ENCODE measurements around the gene ZNF232.
"Not testable (repeated sequence)": the region's sequence is repeated elsewhere in the genome, so short reads cannot be mapped to it uniquely, and the experiment has no call there.

The ZNF232 gene

DNA sequence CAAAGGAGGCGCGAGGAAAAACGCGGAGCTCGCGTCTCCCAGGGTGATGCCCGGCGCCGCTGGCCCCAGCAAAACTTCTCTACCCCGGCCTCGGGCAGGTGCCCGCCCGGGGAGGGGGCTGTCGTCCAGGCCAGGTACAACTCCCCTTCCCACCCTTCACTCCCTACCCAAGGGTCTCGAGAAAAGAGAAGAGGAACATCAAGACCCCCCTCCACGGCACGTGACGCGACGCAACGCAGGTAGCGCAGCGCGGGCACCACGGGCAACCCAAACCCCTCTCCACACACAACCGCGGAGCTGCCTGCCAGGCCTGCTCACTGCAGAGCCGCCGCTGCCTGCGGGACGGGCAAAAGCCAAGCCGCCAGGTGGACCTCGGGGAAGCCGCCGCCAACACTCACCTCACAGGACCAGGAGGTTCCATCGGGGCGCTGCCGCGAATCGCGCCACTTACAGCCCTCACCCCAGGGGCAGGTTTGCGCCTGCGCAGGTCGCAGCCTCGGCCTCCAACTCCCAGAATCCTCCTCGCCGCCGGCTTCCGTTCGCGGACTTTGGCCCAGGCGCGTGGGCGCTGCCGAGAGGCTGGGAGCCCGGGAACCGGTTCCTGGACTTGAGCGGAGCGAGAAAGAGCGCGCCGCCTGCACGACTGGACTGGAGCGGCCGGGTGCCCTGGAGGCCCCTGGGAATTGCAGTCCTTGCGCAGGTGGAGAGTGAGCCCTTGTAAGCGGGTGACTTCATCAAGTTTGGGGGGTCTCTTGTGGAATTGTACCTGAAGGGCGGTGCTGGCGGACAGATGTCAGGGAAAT is at the start of gene ZNF232:
ZNF232 (minus strand) TSS at position 477 of the 803 bp plus-strand sequence; CDS start at position 421, 56 bp downstream.
- DNase-seq (ENCODE audit: low spot score) = peak; percentile 99

DNA sequence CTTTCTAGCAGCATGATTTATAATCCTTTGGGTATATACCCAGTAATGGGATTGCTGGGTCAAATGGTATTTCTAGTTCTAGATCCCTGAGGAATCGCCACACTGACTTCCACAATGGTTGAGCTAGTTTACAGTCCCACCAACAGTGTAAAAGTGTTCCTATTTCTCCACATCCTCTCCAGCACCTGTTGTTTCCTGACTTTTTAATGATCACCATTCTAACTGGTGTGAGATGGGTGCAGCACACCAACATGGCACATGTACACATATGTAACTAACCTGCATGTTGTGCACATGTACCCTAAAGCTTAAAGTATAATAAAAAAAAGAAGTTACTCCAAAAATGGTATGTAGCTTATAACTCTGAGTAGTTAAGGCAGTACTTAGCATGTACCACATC is 49.0 kb upstream of the ZNF232 start:
- not testable (repeated sequence) for DNase-seq (ENCODE audit: low spot score)

DNA sequence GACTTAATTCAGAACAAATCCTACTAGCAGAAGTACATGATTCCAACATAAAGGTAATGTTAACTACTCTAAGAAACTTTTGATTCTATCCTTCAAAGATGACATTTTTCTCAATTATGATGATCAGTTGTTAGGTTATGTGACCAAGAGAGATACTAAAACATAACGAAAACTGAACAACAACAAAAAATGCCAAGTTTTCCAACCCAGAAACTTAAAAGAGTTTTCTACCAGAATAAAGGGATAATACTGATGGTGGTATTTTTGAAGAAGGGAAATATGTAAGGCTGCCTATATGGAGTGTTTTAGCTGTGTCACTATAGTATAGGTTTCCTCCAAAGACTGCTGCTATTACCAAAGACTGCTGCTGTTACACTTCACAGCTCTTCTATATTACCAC is 34.4 kb upstream of the ZNF232 start:
- DNase-seq (ENCODE audit: low spot score) = not testable (repeated sequence)

DNA sequence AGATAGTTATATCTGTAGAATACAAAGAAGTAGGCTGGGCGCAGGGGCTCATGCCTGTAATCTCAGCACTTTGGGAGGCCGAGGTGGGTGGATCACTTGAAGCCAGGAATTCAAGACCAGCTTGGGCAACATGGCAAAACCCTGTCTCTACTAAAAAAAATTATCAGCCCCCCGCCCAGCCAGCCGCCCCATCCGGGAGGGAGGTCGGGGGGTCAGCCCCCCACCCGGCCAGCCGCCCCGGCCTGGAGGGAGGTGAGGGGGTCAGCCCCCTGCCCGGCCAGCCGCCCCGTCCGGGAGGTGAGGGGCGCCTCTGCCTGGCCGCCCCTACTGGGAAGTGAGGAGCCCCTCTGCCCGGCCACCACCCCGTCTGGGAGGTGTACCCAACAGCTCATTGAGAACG is 31.2 kb upstream of the ZNF232 start:
- not testable (repeated sequence) for DNase-seq (ENCODE audit: low spot score)

GRCh38 chr17:5139458-5139732 is 27.7 kb upstream of the ZNF232 start:
- no peak for DNase-seq (ENCODE audit: low spot score)

GRCh38 chr17:5138616-5139457 is 27.2 kb upstream of the ZNF232 start:
- DNase-seq (ENCODE audit: low spot score) = no peak

GRCh38 chr17:5138198-5138544 is 26.5 kb upstream of the ZNF232 start:
- not testable (repeated sequence) for DNase-seq (ENCODE audit: low spot score)

DNA sequence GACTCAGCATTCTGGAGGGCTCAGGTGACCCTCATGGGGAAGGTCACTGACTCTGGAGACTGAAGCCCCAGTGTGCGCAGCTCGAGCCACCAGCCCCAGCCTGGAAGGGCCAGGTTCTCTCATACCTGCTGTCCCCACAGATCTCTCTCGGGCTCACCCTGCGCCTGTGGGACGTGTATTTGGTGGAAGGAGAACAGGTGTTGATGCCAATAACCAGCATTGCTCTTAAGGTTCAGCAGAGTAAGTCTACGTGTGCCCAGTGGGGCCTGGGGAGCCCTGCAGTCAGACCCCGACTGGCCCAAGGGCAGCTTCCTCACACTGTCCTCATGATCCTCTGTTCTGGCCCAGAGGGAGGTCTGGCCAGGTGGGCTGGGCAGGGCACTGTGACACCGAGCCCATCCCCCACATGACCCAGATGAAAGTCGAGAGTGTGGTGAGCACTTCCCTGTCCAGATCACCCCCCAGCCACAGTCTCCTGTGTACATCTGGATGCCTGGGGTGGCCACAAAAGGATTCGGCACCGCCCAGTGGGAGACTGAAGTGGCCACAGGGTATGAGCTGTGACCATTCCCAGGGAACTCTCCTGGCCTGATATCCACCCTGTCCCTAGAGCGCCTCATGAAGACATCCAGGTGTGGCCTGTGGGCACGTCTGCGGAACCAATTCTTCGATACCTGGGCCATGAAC is 26.0 kb upstream of the ZNF232 start:
- DNase-seq (ENCODE audit: low spot score) = not testable (repeated sequence)

DNA sequence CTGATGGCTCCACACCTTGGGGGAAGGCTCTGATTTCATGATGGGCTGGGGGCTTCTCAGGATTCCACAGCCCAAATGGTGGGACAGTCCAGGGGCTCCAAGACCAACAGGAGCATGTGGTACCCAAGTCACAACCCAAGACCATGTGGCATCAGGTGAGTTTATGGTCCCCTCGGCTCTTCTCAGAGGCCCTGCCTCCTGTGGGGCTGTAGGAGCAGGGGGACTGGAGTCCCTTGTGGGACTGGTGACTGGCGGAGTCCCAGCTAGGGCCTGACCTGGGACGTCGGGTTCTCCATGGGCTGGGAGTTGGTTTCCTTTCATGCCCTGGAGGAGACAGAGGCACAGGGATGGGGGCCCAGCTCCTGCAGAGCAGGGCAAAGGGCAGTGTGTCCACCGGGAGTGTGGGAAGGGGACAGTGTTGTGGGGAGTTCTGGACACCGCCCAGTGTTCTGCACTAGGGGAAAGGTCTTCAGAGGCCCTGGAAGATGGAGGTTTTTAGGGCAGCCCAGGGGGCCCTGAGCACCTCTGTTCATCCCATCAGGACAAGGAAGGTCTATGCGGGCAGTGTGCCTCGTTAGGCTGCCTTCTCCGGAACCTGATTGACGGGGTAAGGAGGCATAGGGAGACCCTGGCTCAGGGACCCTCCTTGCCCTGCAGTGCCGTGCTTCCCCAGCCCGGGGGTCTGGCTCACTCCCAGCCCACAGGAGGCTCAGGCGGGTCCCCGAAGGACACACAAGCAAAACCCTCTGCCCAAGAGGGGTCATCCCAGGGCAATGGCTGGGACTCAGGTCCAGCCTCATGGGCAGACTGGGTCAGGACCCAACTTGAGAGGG is 25.1 kb upstream of the ZNF232 start:
- not testable (repeated sequence) for DNase-seq (ENCODE audit: low spot score)

GRCh38 chr17:5135726-5136579 is 24.3 kb upstream of the ZNF232 start:
- no peak for DNase-seq (ENCODE audit: low spot score)

DNA sequence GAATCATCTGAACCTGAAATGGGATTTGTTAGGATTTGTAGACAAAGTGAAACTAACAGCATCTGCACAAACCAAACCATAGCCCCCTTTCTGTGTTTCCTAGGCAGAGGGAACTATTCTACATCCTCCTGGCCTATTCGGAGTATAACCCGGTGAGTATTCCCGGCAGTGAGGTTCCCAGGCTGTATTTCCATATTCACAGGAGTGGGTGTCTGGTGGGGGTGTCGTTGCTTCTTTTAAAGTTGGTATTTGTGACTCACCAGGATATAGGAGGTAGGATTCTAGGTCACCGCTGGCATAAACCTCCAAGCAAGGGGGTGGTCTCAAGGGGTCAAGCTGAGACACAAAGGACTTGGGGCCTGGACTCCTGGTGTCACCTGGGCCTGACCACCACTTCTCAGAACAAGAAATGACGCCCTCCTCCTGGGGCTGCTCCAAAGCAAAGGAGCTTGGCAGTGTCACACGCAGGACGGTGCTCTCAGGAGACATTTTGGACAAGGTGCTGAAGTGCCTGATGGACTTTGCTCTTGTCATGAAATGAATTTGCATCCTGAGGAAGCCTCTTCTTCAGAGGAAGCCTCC is 23.5 kb upstream of the ZNF232 start:
- DNase-seq (ENCODE audit: low spot score) = not testable (repeated sequence)

DNA sequence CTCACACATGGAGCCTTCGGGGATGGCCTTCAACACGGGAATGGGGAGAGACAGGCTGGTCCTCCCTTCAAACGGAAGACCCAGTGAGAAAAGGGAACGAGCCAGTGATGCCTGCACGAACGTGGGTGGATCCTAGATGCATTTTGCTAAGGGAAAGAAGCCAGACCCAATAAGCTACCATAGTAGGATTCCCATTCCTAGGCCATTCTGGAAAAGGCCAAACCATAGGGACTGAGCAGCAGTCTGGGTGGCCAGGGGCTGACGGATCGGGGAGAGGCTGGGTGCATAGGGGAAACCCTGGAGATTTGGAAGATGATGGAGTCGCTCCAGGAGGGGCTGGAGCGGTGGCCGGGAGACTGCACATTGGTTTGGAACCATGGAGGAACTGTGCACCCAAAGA is 22.9 kb upstream of the ZNF232 start:
- not testable (repeated sequence) for DNase-seq (ENCODE audit: low spot score)

DNA sequence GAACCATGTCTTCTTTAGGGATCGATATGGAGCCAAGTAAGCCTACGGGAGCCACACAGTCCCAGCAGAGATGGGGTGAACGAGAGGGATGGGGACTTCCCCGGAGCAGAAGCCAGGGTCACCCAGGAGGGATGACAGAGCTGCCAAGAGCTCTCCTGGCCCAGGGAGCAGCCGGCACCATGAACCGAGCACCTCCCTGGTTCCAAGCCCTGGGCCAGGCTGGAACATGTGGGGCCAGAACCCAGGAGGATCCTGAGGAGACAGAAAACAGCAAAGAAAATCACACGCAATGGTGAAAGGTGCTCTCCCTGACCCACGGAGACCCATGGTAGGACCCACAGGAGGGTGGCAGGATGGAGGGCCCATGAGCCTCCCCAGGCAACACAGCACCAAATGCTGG is 22.3 kb upstream of the ZNF232 start:
- DNase-seq (ENCODE audit: low spot score) = not testable (repeated sequence)

DNA sequence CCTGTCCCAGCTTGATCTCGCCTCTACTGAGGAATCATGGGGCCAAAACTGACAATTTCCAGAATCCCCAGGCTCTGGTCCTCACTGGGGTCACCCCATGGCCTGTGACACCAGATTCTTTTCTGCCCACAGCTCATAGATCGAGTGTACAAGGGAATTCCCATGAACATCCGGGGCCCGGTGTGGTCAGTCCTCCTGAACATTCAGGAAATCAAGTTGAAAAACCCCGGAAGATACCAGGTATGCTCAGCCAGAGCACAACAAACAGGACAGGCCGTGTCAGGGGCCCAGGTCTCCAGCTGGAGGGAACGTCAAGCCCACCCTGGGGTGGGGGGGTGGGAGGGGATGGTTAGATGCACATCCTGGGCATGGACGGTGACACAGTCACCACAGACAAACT is 21.6 kb upstream of the ZNF232 start:
- no peak for DNase-seq (ENCODE audit: low spot score)

GRCh38 chr17:5132503-5133225 is 21.0 kb upstream of the ZNF232 start:
- not testable (repeated sequence) for DNase-seq (ENCODE audit: low spot score)

- not testable (repeated sequence) for DNase-seq (ENCODE audit: low spot score)
Observed at GRCh38 chr17:5131799-5132502, 20.3 kb upstream of the ZNF232 start.

- no peak for DNase-seq (ENCODE audit: low spot score)
Observed at GRCh38 chr17:5131146-5131715, 19.6 kb upstream of the ZNF232 start.

DNA sequence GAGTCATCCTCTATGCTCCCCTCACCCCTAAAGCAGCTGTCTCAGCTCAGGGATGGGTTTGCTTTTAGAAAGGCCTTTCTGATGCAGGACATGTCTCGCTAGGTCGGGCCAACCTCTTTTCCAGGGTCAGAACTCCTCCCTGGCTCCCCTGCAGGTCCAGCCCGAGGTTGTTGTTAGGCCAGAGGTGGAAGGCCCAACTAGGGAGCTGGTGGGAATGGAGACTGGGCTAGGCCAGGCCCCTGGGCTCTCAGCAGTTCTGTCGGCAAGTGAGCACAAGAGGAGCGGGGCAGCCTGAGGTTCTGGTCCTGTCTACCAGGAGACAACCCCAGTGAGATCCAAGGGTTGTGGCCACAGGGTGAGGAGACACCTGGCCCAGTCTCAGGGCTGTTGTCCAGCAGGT is 19.0 kb upstream of the ZNF232 start:
- DNase-seq (ENCODE audit: low spot score) = not testable (repeated sequence)

- DNase-seq (ENCODE audit: low spot score) = not testable (repeated sequence)
Observed at GRCh38 chr17:5130261-5130660, 18.6 kb upstream of the ZNF232 start.

Data from GM03348 (cell line).